ENCODE results near the gene LBHD1. TPM values are rescaled to one million over a fixed set of nuclear protein-coding genes. Genes with fewer than 3 reads are reported as not detected.

Gene LBHD1
- polyA plus RNA-seq, 3 donors: 1.9 to 9.1 (median 2.9) TPM

DNA sequence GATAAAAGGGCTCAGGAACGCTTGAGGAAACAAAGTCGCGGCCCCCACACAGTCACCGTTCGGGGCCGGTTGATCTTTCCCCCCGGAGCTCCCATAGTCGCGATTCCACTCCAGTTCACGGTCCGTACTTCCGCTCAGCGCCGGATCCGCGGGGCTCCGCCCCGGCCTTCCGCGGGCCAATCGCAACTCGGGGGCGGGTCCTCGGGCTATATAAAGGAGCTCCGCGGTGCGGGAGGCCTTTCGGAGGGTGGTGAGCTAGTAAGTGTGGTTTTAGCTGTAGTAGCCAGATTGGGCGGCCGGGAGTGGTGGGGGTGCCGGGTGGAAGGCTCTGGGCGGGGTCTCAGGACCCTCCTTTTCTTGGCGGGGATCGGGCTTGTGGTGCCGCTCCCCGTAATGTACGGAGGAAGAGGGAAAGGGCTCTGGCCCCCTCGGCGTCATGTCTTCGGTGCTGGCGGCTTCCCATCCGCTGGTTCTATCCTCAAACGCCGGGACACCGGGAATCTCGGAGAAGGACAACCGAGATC lies 6.9 kb downstream of the LBHD1 start, which contains the start of the genes C11orf98 and CSKMT:
C11orf98 (minus strand) TSS at position 136 of the 524 bp plus-strand sequence; CDS start at position 95, 41 bp downstream.
CSKMT (plus strand) TSS at position 238 of the 524 bp plus-strand sequence. CDS start 568 bp downstream, outside the sequence.
- no peaks in the 10 kb centered on the region for H3K9me3 Mint-ChIP-seq
- peaks cover 42% of the 10 kb centered on the region for H3K4me1 Mint-ChIP-seq
- Histone ChIP-seq H4K20me1 (ENCODE audit: insufficient read depth, low read length) (peaks cover 18% of the 10 kb centered on the region), H3K27me3 (ENCODE audit: control insufficient read depth in 2 of 2, insufficient read depth in 2 of 2, low read length in 2 of 2) (no peaks in the 10 kb centered on the region), H3K9ac (ENCODE audit: insufficient read depth, low read length, poor library complexity, severe bottlenecking) (peak within 1 kb of the TSS; percentile 78), H3K4me3 (replicated peaks in 1 of 3; ENCODE audit: low read depth in 2 of 3, low read length in 3 of 3) (peak within 1 kb of the TSS; percentile 70 to 99 (median 99)), H3K36me3 (replicated peaks in 1 of 2; ENCODE audit: control insufficient read depth in 1 of 2, insufficient read depth in 2 of 2, low read length in 2 of 2) (peaks cover 10 to 27% of the 10 kb centered on the region in 2 donors), H3K9me3 (replicated peaks in 1 of 2; ENCODE audit: control insufficient read depth in 1 of 2, insufficient read depth in 1 of 2, low read length in 2 of 2) (no peaks in the 10 kb centered on the region), H3K79me2 (ENCODE audit: insufficient read depth, low read length) (peaks cover 53% of the 10 kb centered on the region), H3K4me1 (ENCODE audit: control insufficient read depth in 1 of 2, insufficient read depth in 2 of 2, low read length in 2 of 2) (peaks cover 24 to 28% of the 10 kb centered on the region in 2 donors), H3K27ac (ENCODE audit: low read depth in 1 of 2, low read length in 2 of 2) (peak within 1 kb of the TSS; percentile 66 to 86), H2AFZ (ENCODE audit: insufficient read depth, low read depth, low read length, poor library complexity, severe bottlenecking) (peak within 1 kb of the TSS; percentile 95), H3K4me2 (replicated peaks; ENCODE audit: extremely low read depth, low read length, poor library complexity, severe bottlenecking) (peak within 1 kb of the TSS; percentile 90)
- no peaks in the 10 kb centered on the region for H3K27me3 Mint-ChIP-seq (ENCODE audit: low read depth in 3 of 3)
- intact Hi-C loops (cut with micrococcal nuclease): loop anchor here in 1 of 2 donors (2.0 kb wide), 1 partner anchor 14 kb away; the partner anchor contains the start of gene UBXN1
- WGBS (ENCODE audit: insufficient coverage): under 1% methylated on average over 46 of the region's 47 CpGs
- peaks cover 14 to 36% of the 10 kb centered on the region in 2 donors for H3K36me3 Mint-ChIP-seq
- peak; percentile 87 to 89 (median 89) for DNase-seq
- H3K4me3 Mint-ChIP-seq: peak within 1 kb of the TSS; percentile 92 to 97
- TF ChIP-seq, protein P1, sequence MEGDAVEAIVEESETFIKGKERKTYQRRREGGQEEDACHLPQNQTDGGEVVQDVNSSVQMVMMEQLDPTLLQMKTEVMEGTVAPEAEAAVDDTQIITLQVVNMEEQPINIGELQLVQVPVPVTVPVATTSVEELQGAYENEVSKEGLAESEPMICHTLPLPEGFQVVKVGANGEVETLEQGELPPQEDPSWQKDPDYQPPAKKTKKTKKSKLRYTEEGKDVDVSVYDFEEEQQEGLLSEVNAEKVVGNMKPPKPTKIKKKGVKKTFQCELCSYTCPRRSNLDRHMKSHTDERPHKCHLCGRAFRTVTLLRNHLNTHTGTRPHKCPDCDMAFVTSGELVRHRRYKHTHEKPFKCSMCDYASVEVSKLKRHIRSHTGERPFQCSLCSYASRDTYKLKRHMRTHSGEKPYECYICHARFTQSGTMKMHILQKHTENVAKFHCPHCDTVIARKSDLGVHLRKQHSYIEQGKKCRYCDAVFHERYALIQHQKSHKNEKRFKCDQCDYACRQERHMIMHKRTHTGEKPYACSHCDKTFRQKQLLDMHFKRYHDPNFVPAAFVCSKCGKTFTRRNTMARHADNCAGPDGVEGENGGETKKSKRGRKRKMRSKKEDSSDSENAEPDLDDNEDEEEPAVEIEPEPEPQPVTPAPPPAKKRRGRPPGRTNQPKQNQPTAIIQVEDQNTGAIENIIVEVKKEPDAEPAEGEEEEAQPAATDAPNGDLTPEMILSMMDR (IDR thresholded peaks at IDR 0.05): no peak
- peak within 1 kb of the TSS; percentile 80 to 94 (median 93) for H3K27ac Mint-ChIP-seq

DNA sequence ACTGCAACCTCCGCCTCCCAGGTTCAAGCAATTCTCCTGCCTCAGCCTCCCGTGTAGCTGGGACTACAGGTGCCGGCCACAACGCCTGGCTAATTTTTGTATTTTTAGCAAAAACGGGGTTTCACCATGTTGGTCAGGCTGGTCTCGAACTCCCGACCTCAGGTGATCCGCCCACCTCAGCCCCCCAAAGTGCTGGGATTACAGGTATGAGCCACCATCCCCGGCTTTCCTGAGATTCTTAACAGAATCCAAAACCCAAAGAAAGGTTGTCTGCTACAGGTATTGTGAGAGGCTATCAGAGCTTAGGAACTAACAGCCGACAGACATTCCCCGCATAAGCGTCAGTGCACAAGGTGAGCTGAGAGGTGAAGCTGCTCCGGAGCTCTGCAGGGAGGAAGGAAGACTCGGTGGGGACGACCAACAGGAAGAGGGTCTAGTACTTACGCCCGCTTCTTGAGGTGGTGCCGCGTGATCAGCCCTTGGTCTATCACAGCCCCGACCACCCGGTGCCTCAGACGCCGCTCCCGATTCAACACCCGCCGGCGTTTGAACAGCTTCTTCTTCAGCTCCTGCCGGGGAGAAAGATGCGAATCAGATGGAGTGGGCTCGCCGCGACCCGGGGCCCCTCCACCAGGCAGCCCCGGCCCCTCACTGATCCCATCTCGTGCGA lies 7.5 kb downstream of the LBHD1 start:
- Histone ChIP-seq H3K27me3 (ENCODE audit: control insufficient read depth in 2 of 2, insufficient read depth in 2 of 2, low read length in 2 of 2) (no peaks in the 10 kb centered on the region), H4K20me1 (ENCODE audit: insufficient read depth, low read length) (peaks cover 18% of the 10 kb centered on the region), H3K79me2 (ENCODE audit: insufficient read depth, low read length) (peaks cover 53% of the 10 kb centered on the region), H3K4me2 (replicated peaks; ENCODE audit: extremely low read depth, low read length, poor library complexity, severe bottlenecking) (peak overlapping the region; percentile 90), H3K36me3 (replicated peaks in 1 of 2; ENCODE audit: control insufficient read depth in 1 of 2, insufficient read depth in 2 of 2, low read length in 2 of 2) (peaks cover 10 to 27% of the 10 kb centered on the region in 2 donors), H3K4me3 (replicated peaks in 1 of 3; ENCODE audit: low read depth in 2 of 3, low read length in 3 of 3) (peak overlapping the region; percentile 70 to 99 (median 99)), H2AFZ (ENCODE audit: insufficient read depth, low read depth, low read length, poor library complexity, severe bottlenecking) (peak overlapping the region; percentile 95), H3K9me3 (replicated peaks in 1 of 2; ENCODE audit: control insufficient read depth in 1 of 2, insufficient read depth in 1 of 2, low read length in 2 of 2) (no peaks in the 10 kb centered on the region), H3K9ac (ENCODE audit: insufficient read depth, low read length, poor library complexity, severe bottlenecking) (peak overlapping the region; percentile 78), H3K27ac (ENCODE audit: low read depth in 1 of 2, low read length in 2 of 2) (peak overlapping the region; percentile 66 to 86), H3K4me1 (ENCODE audit: control insufficient read depth in 1 of 2, insufficient read depth in 2 of 2, low read length in 2 of 2) (peaks cover 24 to 28% of the 10 kb centered on the region in 2 donors)
- H3K4me1 Mint-ChIP-seq: peaks cover 40% of the 10 kb centered on the region
- peak in 1 of 3 donors; percentile 33 for DNase-seq
- H3K4me3 Mint-ChIP-seq: peak overlapping the region; percentile 92 to 97
- WGBS (ENCODE audit: insufficient coverage): 5% methylated on average over 32 of the region's 36 CpGs
- H3K27ac Mint-ChIP-seq: peak overlapping the region; percentile 80 to 94 (median 93)
- H3K27me3 Mint-ChIP-seq (ENCODE audit: low read depth in 3 of 3): no peaks in the 10 kb centered on the region
- intact Hi-C loops (cut with micrococcal nuclease): loop anchor here in 1 of 2 donors (2.0 kb wide), 1 partner anchor 14 kb away; the partner anchor contains the start of gene UBXN1
- peaks cover 14 to 36% of the 10 kb centered on the region in 2 donors for H3K36me3 Mint-ChIP-seq
- TF ChIP-seq, protein P1 (IDR thresholded peaks at IDR 0.05): no peak
- H3K9me3 Mint-ChIP-seq: no peaks in the 10 kb centered on the region
